ENCODE results near the gene LCOR.

GRCh38 chr10:96951954-96952353, 119.9 kb downstream of the LCOR start:
- TF ChIP-seq EZH2 (IDR thresholded peaks at IDR 0.05; ENCODE audit: insufficient read depth, poor library complexity, severe bottlenecking) (no peak), EZH2phosphoT487 (IDR thresholded peaks at IDR 0.05; ENCODE audit: insufficient read depth, low read depth) (no peak)

Data from GM23248 (cell line).